GM12874 (cell line): ENCODE measurements around the gene TUSC7.

Experiments used
- TF ChIP-seq, protein P1 (sequence below): IDR thresholded peaks from 2 replicates; pipeline ENCODE4 v1.5.1; 2011; ENCODE audit warnings: low read depth, mild to moderate bottlenecking, control low read depth, low read length, moderate library complexity; ENCODE audit not compliant: insufficient read depth

The TUSC7 gene

DNA sequence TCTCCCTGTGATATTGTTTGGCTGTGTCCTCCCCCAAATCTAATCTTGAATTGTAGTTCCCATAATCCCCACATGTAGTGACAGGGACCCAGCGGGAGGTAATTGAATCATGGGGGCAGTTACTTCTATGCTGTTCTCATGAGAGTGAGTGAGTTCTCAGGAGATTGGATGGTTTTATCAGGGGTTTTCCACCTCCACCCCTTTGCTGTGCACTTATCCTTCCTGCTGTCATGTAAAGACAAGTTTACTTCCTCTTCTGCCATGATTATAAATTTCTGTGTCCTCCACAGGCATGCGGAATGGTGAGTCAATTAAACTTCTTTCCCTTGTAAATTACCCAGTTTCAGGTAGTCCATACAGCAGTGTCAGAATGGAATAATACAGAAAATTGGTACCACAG lies 24.7 kb downstream of the TUSC7 start:
- TF ChIP-seq, protein P1, sequence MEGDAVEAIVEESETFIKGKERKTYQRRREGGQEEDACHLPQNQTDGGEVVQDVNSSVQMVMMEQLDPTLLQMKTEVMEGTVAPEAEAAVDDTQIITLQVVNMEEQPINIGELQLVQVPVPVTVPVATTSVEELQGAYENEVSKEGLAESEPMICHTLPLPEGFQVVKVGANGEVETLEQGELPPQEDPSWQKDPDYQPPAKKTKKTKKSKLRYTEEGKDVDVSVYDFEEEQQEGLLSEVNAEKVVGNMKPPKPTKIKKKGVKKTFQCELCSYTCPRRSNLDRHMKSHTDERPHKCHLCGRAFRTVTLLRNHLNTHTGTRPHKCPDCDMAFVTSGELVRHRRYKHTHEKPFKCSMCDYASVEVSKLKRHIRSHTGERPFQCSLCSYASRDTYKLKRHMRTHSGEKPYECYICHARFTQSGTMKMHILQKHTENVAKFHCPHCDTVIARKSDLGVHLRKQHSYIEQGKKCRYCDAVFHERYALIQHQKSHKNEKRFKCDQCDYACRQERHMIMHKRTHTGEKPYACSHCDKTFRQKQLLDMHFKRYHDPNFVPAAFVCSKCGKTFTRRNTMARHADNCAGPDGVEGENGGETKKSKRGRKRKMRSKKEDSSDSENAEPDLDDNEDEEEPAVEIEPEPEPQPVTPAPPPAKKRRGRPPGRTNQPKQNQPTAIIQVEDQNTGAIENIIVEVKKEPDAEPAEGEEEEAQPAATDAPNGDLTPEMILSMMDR: no peak

DNA sequence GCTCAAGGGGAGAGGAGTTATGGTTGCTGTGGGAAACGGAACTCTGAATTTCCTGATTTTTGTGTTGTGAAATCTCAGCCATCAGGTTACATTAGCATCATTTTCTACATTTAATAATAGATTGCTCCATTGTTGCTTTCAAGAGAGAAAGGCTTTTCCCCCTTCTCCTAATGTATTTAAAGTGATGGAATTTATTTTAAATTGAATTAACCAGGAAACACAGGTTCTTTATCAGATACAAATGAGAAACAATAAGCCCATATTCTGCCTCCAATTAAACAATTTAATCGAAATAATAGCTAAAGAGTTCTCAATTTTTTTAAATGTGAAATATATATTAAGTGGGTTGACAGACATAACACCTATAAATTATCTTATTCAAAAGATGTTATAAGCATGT lies 30.1 kb downstream of the TUSC7 start:
- TF ChIP-seq, protein P1: no peak

DNA sequence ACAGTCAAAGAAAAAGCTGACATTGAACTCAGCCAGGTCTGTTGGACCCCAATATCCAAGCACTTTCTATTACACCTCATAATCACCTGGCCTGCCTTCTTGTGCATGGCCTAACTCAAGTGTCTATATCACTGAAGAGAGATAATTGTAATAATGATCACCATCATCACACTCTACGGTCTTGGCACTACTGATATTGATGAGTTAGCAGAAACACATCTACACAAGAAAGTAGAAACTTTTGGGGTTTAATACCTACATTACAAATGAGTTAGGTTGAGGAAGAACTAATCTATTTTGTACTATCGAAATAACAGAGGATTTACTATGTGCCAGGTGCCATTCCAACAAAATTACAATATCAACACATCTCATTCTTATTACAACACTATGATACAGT lies 30.7 kb downstream of the TUSC7 start:
- TF ChIP-seq, protein P1: no peak

DNA sequence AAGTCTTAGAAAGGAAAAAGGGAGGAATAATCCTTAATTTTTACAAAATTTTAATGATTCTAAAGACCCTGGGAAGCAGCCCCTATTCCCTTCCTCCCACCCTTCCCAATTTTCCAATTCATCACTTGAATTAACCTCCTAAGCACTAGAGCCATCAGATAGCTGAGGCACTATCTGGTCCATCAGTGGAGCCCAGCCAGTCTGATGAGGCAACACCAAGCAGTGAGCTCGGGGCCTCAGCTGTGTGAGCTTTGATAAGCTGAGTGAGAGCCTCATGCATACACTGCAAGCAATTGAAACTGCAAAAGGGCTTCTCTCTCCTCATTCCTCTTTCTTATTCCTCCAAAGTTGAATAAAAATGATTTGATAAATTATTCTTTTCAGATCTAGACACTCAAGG lies 31.9 kb downstream of the TUSC7 start:
- TF ChIP-seq, protein P1: no peak

DNA sequence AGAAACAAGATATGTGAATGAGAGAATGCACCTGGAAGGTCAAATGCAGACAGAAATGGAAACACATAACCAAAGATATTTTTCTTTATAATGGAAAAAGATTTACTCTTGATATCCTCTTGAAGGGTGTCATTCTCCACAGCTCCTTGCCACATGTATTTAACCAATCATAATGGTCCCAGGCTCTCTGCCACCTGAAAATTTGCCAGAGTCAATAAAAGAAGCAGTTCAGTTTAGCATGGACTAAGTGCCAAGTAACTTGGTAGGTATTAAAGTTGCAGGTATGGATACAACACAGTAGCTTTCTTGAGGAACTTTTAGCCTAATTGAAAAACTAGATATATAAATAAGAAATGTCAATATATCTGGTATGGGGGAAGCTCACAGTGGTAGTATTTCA lies 33.5 kb downstream of the TUSC7 start:
- TF ChIP-seq, protein P1: no peak

DNA sequence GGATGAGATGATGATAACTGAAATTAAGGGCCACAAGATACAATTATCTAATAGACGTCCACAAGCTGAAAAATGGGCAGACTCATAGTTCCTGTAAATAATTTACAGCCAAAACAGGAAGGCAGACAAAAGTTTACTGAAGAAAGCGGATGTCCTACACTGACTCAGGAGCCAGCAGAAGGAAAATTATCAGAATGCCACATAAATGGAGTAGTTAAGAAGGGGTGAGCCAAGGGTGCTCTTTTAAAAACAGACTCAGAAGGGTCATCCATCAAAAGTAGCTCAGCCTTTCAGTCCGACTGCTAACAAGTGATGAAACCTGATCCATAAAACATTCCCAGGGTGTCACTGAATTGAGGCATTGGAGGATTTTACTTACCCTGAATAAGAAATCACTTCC lies 39.8 kb downstream of the TUSC7 start:
- TF ChIP-seq, protein P1: no peak

DNA sequence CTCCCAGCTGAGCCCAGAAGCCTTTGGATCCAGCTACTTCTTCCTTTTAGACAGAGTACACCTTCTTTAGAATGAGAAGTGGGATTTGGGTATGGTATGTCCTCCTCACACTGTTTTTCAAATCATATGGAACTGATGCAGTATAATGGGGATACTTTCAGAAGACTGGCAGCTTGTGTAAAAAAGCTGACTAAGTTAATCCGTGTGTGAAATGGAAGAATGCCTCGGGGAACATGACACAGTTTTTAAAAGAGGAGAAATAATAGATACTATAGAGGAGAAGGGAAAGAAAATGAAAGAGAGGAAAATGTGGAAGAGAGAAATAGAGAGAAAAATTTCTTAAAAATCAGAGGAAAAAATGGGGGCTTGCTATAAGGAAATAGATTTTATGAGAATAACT lies 47.7 kb downstream of the TUSC7 start:
- TF ChIP-seq, protein P1: no peak

DNA sequence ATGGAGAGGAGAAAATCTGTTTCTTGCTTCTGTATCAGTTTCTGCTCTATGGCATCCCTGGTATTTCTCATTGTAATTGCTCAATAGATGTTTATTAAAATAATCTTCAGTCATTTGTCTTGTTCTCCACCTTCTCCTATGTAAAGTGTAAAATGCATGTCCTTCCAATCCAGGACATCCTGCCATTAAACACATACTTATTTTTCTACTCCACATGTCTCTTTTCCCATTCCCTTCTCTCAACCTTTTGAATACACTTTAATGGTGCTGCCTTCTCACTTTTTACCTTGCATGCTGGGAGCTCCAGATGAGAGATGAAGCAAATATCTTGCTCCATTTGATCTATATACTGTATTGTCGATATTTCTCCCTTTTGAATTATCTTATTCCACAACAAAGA lies 49.7 kb downstream of the TUSC7 start:
- TF ChIP-seq, protein P1: no peak
